H1 (cell line): ENCODE results near the gene RARB. TPM values are rescaled to one million over a fixed set of nuclear protein-coding genes. Genes with fewer than 3 reads are reported as not detected.

ENCODE experiments used
- EZH2 ChIP-seq: fragments of 200-600 bp; sonication (generic); IDR thresholded peaks from 2 replicates; pipeline ENCODE4 v1.7.1; 2012; ENCODE audit warnings: low read depth, mild to moderate bottlenecking, moderate library complexity, low read length, inconsistent platforms; ENCODE audit not compliant: severe bottlenecking
- KDM4A ChIP-seq: IDR thresholded peaks from one replicate; pipeline ENCODE4 v1.7.1; 2012; ENCODE audit warnings: low read depth, mild to moderate bottlenecking, moderate library complexity, low read length, inconsistent platforms; ENCODE audit not compliant: severe bottlenecking
- YY1 ChIP-seq: IDR thresholded peaks from 2 replicates; pipeline ENCODE4 v1.6.1; 2011; ENCODE audit warnings: low read depth, mild to moderate bottlenecking, low read length
- polyA plus RNA-seq, 7 experiments: library from polyadenylated mRNA; depleted of rRNA in 3 of 7; stranded (reverse) in 5 of 7; unstranded in 2 of 7; fragments of >200 nt in 5 of 7; fragments of 200-250 nt in 2 of 7; gene quantifications; 1 replicate in 5 of 7; 2 replicates in 1 of 7; 4 replicates in 1 of 7; pipeline versions ENCODE4 v1.2.1 to v1.2.3, GENCODE V29; 2011 to 2013; ENCODE audit warnings: missing spikeins in 2 of 7, mixed read lengths in 2 of 7
- total RNA-seq: library from RNA; stranded (reverse); fragmentation: NEBNext Ultra II Directional; extraction: Animal tissue kit (Norgen Biotek cat#: 25700); gene quantifications from 2 replicates; pipeline ENCODE4 v1.2.1, GENCODE V29; 2021

Gene RARB
- total and polyA plus RNA-seq, 2 of the 8 experiments (the other 6 are each of a cell fraction or from before 2014, with no cell fraction given) = 0.15 to 0.22 TPM

- TF ChIP-seq KDM4A = no peak
- no peak for TF ChIP-seq EZH2
- no peak for TF ChIP-seq YY1
- TF ChIP-seq, all 59 proteins: peak for 0
Measured at GRCh38 chr3:25455441-25456132, 27.5 kb downstream of the RARB start (continued).
